Stimulated activated CD4-positive, alpha-beta T cell treated with anti-CD3 and anti-CD28 coated beads, Interleukin-4, amount 100 ng/mL, for 48 hours (primary cell): ENCODE results near the gene CFAP300.

Experiments
- DNase-seq, 2 donors: peaks; one replicate each; pipeline ENCODE4 v3.0.0-alpha.2; 2020; ENCODE audit warnings: low read depth in 2 of 2

The CFAP300 gene

DNA sequence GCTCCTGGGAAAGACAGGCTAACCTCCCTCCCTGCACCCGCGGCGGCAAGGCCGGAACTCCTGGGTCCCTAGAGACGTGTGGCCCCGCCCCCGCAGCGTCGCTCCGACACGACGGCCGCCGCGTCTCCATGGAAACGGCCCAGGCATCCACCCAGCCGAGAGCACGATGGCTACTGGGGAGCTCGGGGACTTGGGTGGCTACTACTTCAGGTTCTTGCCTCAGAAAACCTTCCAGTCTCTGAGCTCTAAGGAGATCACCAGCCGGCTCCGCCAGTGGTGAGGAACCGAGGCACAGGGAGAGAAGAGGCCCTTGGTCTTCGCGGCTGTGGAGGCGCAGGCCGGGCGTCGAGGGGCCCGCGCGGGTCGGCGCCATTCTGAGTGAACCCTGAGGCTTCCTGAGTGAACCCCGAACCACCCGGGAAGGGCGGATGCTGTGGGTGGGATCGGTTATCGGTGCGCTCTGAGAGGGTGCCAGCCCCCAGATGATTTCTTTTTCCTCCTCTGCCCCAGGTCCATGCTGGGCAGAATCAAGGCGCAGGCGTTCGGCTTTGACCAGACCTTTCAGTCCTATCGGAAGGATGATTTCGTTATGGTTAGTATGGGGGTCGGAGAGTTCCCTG, at the start of gene CFAP300:
TSS of gene CFAP300 (plus strand) at position 133 of the 620 bp plus-strand sequence. CDS start at position 167, 34 bp downstream.
- peak; percentile 50 to 56 for DNase-seq

DNA sequence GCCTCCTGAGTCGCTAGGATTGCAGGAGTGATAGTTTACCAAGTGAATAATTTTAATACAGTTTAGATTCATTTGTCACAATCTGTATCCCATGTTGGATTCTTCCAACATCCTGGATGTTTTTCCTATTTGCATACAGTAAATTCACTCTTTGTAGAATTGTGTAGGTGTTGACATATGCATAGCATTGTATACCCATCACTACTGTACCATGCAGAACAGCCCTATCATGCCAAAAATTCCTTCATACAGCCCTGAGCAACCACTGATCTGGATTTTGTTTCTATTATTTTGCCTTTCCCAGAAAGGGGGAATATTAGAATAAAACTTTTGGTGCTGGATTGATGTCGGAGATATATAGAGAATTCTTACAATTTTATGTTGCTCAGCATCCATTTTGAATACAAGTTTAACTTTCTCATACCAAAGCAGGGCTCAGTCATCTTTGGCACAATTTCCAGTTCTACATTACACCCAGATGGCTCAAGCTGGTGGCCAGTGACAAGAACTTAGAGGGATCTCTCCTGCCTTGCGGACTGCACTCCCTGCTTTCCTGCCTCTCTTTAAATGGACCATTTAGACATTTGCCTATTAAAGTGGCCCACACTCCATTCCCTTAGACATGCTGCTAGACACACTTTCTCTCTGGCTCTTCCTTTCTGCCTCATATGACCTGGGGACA, 45.4 kb upstream of the CFAP300 start:
- no peak for DNase-seq

DNA sequence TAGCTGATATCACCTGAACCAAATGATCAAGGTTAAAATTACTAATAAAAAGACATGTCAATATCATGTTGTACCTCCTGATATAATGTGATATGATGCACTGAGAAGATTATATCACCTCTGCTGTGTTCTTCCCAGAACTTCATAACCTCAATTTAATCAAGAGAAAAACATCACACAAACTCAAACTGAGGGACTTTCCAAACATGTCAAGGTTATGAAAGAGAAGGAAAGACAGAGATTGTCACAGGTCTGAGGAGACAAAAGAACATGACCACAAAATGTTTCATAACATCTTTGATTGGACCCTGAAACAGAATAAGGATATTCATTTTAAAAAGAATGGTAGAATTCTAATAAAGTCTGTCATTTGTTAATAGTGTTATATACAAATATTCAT, 43.0 kb upstream of the CFAP300 start:
- no peak for DNase-seq

DNA sequence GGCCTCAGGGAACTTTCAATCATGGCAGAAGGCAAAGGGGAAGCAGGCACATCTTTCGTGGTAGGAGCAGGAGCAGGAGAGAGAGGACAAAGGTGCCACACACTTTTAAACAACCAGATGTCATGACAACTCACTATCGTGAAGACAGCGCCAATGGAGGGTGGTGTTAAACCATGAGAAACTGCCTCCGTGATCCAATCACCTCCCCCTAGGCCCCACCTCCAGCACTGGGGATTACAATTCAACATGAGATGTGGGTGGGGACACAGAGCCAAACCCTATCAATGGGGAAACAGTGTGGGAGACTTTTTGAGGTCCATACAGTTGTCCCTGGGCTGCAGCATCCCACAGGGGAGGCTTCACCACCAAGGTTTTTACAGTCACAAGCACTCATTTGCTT, 41.9 kb upstream of the CFAP300 start:
- no peak for DNase-seq

DNA sequence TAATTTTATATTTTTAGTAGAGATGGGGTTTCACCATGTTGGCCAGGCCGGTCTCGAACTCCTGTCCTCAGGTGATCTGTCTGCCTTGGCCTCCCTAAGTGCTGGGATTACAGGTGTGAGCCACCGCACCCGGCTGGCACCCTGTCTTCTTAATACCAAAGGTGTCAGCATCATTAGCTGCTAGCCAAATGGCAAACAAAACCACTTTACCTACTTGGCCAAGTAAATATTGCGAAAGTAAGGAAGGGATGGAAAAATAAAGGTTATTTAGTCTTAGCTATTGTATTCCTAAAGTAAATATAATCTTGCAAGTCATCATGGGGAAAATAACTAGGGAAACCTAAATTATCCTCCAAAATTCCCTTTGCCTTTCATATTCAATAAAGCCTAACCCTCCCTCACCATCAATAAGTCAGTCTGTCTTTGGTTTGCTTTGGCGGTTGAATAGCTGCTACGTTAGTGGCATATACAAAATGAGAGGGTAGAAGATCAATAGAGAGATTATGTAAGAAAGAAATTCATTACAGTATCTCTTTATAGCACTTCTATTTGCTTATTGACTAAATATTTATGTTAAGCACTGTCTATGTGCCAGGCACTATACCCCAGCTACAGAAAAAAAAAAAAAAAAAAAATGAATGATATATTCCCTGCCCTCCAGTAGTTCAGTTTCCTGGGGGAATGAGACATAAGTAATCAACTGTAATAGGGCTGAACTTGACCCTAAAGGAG, 40.2 kb upstream of the CFAP300 start:
- no peak for DNase-seq

DNA sequence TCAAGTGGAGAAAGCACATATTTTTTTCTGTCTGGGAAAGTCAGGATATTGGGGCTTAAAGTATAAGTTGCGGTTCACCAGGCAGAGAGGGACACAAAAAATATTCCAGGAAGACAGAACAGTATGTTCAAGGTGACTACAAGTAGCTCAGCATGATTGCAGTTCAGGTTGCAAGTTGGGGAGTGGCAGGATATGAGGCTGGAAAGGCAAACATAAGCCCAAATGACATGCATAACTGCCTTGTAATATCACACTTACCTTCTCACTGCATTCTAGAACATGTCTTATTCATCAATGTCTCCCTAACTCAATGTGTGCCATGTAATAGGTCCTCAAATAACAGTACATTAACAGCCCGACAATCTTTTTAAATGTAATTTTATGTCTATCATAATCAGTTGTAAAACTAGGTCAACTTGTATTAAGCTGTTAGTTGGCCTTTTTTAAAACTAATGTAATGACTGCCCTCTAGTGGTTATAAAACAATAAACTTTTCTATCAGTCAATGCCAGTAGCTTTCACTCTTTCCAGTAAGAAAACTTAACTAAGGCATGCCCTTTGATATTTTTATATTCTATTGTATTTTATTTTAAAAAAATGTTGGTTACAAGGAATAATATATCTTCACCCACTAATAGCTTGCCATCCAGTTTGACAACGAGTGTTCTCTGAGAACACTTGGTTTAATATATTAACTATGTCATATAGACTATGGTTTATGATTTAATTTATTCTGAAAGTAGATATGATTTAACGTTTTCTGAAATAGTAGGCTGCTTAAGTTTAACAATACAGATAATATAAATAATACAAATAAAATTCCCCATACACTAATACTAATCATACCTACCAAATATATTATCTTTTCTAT, 39.4 kb upstream of the CFAP300 start:
- no peak for DNase-seq

DNA sequence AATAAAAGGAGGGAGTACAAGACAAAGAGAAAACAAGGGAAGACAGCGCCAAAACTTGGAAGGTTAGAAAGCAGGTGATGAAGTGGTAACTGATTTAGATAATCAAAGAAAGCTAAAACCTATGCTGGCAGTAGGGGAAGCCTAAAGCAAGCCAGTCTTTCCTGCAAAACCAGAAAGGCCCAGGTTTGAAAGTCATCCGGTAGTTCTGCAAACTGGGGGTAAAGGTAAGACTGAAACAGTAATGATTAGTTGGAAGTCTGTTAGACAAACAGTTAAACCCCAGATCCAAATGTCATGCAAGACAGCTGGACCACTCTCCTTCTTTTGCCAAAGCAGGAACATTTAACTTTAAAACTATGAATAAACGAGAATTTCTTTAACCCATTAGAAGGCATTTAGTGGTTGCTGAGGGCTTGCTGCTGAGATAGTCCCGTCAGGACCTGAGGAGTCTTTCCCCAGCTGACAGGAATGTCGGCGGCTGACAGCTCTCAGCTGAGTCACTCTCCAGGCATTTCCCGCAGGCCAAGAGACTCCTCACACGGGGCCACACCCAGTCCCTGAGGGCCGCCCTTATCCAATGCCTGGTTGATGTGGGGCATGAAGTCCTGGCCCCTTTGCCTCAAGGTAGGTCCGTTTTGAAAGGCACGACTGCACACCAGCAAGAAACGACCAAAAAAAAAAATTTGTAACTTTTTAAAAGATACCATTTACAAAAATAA, 36.3 kb upstream of the CFAP300 start:
- no peak for DNase-seq

DNA sequence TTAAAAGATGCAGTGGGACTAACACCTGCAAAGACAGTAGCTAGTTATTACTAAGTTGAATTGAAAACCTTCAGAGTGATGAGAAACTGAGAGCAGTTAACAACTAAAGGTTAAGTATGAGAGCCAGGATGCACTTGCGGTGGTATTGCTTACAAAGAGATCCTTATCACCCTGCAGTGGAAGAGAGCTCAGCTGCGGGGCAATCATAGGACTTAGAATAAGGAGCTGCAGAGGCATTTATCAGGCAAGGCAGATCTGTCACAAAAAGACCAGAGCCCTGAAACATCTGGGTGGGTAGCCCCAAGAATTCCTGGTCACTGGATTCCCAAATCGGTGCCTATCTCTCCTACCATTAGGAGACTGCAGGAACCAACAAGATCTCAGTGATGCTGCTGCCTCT, 34.3 kb upstream of the CFAP300 start:
- DNase-seq: no peak

DNA sequence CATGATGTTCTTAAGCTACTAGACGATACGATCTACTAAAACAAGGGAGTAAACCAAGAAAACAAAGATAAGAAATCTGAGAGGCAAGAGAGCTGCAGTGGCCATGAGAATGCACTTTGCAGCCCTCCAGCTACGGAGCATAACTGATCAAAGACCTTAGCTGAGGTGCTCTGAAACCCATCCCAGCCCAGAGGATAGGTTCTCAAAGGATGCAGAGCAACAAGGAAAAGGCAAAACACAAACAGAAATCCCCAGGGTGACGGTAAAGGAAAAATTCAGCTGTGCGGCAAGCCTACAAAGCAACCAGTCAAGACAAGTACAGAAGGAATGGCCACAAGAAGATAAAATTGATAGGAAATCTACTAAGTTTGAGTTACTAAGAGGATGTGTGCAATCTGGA, 32.5 kb upstream of the CFAP300 start:
- DNase-seq: no peak

DNA sequence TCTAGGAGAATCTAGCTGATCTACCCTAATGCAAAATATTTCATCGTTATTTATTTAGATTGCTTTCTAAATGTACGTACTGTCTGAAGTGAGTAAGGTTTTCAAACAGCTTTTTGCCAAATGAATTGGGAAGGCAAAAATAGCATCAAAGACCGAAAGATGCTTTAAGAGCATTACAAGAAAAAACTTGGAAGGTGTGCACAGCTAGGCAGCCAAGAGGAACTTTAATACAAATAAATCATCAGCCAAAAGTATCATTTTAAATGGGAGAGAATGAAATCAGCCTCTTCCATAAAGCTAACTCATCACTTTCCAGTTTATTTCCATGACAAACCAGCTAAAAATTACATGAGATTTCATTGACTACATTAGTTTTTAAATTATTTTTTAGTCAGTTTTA, 30.2 kb upstream of the CFAP300 start:
- no peak for DNase-seq

DNA sequence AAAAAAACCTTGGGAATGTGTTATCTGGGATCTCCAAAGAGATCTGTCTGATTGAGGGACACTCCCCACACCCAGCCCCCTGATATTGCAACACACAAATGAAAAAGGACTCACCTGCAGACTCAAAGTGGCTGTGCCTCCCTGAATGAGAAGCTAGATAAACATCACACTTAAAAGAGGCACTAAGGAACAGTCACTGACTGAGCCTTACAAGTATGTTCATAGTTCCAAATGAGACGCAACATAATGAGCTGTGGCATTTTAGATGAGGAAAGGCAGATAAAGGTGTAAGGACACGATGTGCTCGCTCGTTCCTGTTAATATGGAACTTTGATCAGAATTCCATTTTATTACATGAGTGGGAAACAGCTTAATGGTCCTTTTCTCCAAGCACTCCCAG, 21.0 kb upstream of the CFAP300 start:
- no peak for DNase-seq

DNA sequence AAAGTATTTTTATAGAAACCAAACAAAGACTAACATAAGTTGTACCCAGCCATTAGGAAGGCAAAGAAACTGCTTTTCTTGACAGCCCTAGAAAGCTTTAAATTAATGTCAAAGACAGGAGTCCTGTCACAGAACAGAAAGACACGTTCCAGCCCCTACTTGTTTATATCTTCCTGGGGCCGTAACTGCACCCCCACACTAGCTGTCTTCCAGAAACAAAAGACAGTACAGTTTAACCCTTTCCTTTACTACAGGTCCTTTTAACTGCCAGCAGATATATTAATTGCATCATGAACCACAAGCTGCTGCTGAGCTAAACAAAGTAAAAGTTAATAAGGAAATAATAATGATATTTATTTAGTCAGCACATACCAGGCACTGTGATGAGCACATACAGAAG, 20.3 kb upstream of the CFAP300 start:
- no peak for DNase-seq

DNA sequence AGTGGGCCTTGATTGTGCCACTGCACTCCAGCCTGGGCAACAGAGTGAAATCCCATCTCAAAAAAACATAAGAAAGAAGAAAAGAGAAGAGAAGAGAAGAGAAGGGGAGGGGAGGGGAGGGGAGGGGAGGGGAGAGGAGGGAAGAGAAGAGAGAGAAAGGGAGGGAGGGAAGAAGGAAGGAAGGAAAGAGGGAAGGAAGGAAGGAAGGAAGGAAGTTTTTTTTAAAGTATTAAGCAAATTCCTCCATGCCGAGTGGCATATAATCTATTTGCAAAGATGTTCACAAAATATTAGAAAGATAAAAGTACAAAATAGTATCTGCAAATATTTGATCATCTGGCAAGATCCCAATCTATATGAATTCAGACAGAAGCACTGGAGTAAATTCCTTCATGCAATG, 10.5 kb upstream of the CFAP300 start:
- no peak for DNase-seq

DNA sequence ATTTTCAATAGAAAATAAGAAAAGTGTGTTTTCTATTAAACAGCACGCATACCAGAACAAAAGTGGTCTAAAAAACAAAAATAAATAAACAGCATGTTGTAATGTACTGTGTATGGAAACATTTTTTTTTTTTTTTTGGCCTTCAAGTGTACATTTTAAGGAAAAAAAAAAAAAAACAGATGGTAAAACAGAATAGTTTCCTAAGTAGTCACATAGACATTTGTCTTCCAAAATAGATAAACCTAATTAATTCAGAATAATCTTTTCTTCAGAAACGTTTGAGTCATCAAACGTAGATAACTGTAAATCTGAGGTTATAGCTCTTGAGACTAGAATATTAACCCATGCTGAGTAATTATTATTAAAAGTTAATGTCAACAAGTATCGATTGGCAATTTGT, 396 bp upstream of the CFAP300 start:
- no peak for DNase-seq

DNA sequence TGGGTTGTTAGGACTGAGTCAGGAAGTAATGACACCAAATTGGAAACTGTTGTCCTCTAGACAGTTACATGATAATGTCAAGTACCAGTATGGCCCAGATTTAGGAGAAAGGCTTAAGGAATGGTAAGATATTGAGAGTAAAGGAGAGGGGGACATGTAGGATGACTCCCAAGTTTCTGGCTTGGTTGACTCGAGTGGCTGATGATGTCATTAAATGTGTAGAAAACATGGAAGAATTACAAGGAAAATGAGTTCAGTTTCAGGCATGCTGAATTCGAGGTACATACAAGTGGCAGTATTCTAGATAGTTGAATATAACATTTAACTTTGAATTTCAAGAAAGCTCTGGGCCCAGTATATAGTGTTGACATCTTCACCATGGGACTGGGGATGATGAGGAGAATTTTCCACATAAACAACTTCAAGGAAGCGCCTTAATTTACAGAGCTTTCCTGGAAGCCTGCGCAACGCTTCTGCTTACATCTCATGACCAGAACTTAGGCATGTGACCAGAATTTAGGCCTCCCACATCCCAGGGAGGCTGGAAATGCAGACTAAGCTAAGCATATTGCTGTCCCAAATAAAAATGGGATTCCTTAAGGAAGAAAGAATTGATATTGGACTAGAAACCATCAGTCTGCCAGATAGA, 3.8 kb downstream of the CFAP300 start:
- DNase-seq: no peak

DNA sequence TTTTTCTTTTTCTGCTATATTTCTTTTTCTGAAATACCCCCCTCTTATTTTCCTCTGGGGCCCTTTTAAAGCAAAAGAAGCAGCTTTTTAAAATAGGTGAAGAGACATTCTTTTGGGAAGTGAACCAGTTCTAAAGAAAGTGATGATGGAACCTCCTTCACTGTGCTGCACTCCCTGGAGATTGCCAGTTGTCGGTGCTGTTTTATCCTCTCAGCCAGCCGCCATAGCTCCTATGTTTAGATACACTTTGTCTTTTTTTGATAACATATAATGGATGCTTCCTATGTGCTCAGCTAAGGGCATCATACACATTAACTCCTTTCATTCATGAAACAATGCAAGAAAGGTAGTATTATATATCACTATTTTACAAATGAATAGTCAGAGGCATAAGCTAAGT, 14.0 kb downstream of the CFAP300 start:
- DNase-seq: no peak

DNA sequence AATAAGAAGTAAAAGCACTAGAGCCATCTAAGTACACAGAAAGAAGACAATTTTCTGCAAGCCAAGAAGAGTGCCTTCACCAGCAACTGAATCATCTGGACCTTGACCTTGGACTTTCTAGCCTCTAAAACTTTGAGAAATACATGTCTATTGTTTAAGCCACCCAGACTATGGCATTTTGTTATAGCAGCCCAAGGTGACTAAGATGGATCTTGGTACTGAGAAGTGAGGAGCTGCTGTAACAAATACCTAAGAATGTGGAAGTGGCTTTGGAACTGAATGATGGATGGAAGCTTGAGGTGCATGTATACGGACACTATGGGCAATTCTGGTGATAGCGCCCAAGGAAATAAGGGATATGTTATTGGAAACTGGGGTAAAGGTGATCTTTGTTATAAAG, 14.9 kb downstream of the CFAP300 start:
- DNase-seq: no peak

DNA sequence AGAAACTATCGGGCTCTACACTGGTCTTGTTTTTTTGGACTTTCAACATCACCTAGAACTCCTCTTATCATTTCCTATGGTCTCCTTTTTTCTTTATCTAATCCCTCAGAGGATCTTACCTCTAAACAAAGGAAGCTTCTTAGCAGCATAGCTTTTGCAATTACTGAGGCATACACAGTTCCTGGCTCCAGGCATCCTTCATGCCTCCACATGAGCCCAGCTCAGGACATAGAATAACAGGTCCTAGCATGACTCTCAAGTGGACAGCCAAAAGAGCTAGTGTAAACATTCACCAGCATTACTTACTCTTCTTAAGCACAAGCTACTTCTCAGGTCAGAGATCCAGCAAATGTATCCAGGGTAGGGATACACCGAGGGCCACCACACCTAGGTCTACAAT, 17.1 kb downstream of the CFAP300 start:
- DNase-seq: no peak

DNA sequence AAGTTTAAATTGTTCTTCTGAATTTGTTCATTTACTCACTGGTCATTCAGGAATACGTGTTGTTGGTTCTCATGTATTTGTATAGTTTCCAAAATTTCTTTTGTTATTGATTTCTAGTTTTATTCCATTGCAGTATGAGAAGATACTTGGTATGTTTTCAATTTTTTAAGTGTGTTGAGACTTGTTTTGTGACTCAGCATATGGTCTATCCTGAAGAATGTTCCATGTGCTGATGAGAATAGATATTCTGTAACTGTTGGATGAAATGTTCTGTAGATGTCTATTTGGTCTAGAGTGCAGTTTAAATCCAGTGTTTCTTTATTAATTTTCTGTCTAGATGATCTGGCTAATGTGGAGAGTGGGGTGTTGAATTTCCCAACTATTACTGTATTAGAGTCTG, 23.5 kb downstream of the CFAP300 start:
- DNase-seq: no peak

DNA sequence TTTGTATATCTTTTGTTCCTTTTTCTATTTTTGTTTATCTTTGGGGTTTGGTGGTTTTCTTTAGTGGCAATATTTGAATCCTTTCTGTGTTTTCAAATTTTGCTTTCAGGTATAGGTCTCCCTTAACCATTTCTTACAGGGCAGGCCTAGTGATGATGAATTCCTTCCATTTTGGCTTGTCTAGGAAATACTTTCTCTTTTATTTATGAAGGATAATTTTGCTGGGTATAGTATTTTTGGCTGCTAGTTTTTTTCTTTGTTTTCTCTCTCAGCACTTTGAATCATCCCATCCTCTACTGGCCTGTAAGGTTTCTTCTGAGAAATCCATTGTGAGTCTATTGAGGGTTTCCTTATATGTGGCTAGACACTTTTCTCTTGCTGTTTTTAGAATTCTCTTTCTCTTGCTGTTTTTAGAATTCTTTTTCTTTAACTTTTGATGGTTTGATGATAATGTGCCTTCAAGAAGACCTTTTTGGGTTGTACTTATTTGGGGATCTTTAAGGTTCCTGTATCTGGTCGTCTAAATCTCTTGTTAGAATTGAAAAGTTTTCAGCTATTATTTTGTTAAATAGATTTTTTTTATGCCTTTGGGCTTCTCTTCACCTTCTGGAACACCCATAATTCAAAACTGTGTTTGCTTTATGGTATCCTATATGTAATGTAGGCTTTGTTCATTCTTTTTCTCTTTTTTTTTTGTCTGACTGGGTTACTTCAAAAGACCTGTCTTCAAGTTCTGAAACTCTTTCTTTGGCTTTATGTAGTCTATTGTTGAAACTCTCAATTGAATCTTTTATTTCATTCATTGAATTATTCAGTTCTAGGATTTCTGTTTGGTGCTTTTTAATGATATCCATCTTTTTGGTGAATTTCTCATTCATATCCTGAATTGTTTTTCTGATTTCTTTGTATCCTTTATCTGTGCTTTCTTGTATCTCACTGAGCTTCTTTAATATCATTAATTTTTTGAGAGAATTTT, 24.5 kb downstream of the CFAP300 start:
- no peak for DNase-seq
